ENCODE results near the gene NAALADL2. TPM values are rescaled to one million over a fixed set of nuclear protein-coding genes. Genes with fewer than 3 reads are reported as not detected.

NAALADL2 gene
- total and polyA plus RNA-seq, 4 donors, result 0.28 to 4.6 (median 3.1) TPM

DNA sequence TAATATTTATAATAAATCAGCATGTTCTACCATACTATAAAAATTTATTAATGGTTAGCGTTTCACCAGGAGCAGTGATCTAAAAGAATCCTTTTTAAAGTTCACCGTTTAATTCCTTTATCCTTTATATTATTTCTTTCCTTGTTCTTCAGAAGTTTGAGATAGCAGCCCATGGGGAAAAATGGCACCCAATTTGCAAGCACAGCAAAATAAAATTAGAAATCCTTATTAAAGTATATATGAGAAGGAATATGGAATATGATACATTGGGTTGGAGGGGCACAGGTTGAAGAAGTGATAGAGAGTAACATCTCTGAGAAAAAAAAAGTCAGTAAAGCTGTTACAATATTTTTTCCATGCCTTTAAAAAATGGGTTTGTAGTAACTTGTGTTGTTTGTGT lies 892.0 kb downstream of the NAALADL2 start:
- H3K27me3 ChIP-seq (ENCODE audit: control insufficient read depth in 4 of 4, insufficient read depth in 4 of 4, low read length in 3 of 4), result no peaks in the 10 kb centered on the region
- H3K4me1 ChIP-seq (ENCODE audit: control insufficient read depth in 4 of 4, insufficient read depth in 4 of 4, low read length in 3 of 4), result no peaks in the 10 kb centered on the region
- WGBS, result 98% methylated on average over 2 of the region's 2 CpGs

DNA sequence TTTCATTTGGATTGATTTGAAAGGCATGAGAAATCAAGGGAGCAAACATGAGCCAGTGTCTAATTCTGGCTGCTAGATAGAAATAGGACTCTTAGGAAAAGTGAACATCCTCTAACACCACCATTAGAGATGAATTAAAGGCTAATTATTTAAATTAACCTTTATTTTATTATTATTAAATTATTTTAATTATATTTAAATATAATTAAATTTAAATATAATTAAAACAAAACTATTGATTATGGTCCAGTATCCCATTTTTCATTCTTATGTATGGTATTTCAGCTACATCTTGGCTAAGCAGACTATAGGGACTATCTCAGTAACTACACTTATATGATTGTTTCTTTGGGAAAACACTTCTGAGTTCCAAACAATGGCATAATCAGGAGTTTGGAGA lies 904.8 kb downstream of the NAALADL2 start:
- no peaks in the 10 kb centered on the region for H3K27me3 ChIP-seq (ENCODE audit: control insufficient read depth in 4 of 4, insufficient read depth in 4 of 4, low read length in 3 of 4)
- no peak overlapping the region for H3K27ac ChIP-seq (ENCODE audit: low read depth in 1 of 2, low read length in 2 of 2)
- H3K9ac ChIP-seq (ENCODE audit: low read depth in 1 of 2, low read length in 2 of 2), result no peak overlapping the region
- H3K4me3 ChIP-seq (ENCODE audit: low read depth in 1 of 3, low read length in 3 of 3), result no peak overlapping the region
- no peaks in the 10 kb centered on the region for H3K36me3 ChIP-seq (ENCODE audit: control insufficient read depth in 4 of 4, insufficient read depth in 3 of 4, low read depth in 1 of 4, low read length in 3 of 4)
- no peaks in the 10 kb centered on the region for H3K4me1 ChIP-seq (ENCODE audit: control insufficient read depth in 4 of 4, insufficient read depth in 4 of 4, low read length in 3 of 4)
- DNase-seq (ENCODE audit: low spot score), result no peak
- no peaks in the 10 kb centered on the region for H3K9me3 ChIP-seq (ENCODE audit: control insufficient read depth in 4 of 4, low read length in 3 of 4)
- TF ChIP-seq NR2F2 (IDR thresholded peaks at IDR 0.05) (no peak), MAX (IDR thresholded peaks at IDR 0.05) (no peak), JUND (IDR thresholded peaks at IDR 0.05) (no peak), HNF4G (IDR thresholded peaks at IDR 0.05) (no peak), FOXA2 (IDR thresholded peaks at IDR 0.05) (no peak), RXRA (IDR thresholded peaks at IDR 0.05) (no peak)
- TF ChIP-seq, protein P1, sequence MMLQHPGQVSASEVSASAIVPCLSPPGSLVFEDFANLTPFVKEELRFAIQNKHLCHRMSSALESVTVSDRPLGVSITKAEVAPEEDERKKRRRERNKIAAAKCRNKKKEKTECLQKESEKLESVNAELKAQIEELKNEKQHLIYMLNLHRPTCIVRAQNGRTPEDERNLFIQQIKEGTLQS (IDR thresholded peaks at IDR 0.05), result no peak
- TF ChIP-seq, protein P2, sequence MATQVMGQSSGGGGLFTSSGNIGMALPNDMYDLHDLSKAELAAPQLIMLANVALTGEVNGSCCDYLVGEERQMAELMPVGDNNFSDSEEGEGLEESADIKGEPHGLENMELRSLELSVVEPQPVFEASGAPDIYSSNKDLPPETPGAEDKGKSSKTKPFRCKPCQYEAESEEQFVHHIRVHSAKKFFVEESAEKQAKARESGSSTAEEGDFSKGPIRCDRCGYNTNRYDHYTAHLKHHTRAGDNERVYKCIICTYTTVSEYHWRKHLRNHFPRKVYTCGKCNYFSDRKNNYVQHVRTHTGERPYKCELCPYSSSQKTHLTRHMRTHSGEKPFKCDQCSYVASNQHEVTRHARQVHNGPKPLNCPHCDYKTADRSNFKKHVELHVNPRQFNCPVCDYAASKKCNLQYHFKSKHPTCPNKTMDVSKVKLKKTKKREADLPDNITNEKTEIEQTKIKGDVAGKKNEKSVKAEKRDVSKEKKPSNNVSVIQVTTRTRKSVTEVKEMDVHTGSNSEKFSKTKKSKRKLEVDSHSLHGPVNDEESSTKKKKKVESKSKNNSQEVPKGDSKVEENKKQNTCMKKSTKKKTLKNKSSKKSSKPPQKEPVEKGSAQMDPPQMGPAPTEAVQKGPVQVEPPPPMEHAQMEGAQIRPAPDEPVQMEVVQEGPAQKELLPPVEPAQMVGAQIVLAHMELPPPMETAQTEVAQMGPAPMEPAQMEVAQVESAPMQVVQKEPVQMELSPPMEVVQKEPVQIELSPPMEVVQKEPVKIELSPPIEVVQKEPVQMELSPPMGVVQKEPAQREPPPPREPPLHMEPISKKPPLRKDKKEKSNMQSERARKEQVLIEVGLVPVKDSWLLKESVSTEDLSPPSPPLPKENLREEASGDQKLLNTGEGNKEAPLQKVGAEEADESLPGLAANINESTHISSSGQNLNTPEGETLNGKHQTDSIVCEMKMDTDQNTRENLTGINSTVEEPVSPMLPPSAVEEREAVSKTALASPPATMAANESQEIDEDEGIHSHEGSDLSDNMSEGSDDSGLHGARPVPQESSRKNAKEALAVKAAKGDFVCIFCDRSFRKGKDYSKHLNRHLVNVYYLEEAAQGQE (IDR thresholded peaks at IDR 0.05), result no peak

More for the DNA sequence above, 892.0 kb downstream of the NAALADL2 start:
- Histone ChIP-seq H3K4me3 (ENCODE audit: low read depth in 1 of 3, low read length in 3 of 3) (no peak overlapping the region), H3K9me3 (ENCODE audit: control insufficient read depth in 4 of 4, low read length in 3 of 4) (no peaks in the 10 kb centered on the region), H3K36me3 (ENCODE audit: control insufficient read depth in 4 of 4, insufficient read depth in 3 of 4, low read depth in 1 of 4, low read length in 3 of 4) (no peaks in the 10 kb centered on the region), H3K27ac (ENCODE audit: low read depth in 1 of 2, low read length in 2 of 2) (no peak overlapping the region), H3K9ac (ENCODE audit: low read depth in 1 of 2, low read length in 2 of 2) (no peak overlapping the region)
- TF ChIP-seq, protein P2 (IDR thresholded peaks at IDR 0.05), result no peak
- TF ChIP-seq HNF4G (IDR thresholded peaks at IDR 0.05) (no peak), GABPA (IDR thresholded peaks at IDR 0.05 in 1 of 2, conservative IDR thresholded peaks at IDR 0.05 in 1 of 2) (no peak), MAX (IDR thresholded peaks at IDR 0.05) (no peak), NR2F2 (IDR thresholded peaks at IDR 0.05) (no peak), RXRA (IDR thresholded peaks at IDR 0.05) (no peak), FOXA1 (IDR thresholded peaks at IDR 0.05) (no peak), HNF4A (conservative IDR thresholded peaks at IDR 0.05) (no peak), FOXA2 (IDR thresholded peaks at IDR 0.05) (no peak), JUND (IDR thresholded peaks at IDR 0.05) (no peak), RAD21 (IDR thresholded peaks at IDR 0.05) (no peak), EGR1 (IDR thresholded peaks at IDR 0.05; ENCODE audit: low read depth in 2 of 2) (no peak), TAF1 (conservative IDR thresholded peaks at IDR 0.05) (no peak)
- TF ChIP-seq, protein P3, sequence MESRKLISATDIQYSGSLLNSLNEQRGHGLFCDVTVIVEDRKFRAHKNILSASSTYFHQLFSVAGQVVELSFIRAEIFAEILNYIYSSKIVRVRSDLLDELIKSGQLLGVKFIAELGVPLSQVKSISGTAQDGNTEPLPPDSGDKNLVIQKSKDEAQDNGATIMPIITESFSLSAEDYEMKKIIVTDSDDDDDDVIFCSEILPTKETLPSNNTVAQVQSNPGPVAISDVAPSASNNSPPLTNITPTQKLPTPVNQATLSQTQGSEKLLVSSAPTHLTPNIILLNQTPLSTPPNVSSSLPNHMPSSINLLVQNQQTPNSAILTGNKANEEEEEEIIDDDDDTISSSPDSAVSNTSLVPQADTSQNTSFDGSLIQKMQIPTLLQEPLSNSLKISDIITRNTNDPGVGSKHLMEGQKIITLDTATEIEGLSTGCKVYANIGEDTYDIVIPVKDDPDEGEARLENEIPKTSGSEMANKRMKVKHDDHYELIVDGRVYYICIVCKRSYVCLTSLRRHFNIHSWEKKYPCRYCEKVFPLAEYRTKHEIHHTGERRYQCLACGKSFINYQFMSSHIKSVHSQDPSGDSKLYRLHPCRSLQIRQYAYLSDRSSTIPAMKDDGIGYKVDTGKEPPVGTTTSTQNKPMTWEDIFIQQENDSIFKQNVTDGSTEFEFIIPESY (IDR thresholded peaks at IDR 0.05), result no peak
- TF ChIP-seq, protein P4, sequence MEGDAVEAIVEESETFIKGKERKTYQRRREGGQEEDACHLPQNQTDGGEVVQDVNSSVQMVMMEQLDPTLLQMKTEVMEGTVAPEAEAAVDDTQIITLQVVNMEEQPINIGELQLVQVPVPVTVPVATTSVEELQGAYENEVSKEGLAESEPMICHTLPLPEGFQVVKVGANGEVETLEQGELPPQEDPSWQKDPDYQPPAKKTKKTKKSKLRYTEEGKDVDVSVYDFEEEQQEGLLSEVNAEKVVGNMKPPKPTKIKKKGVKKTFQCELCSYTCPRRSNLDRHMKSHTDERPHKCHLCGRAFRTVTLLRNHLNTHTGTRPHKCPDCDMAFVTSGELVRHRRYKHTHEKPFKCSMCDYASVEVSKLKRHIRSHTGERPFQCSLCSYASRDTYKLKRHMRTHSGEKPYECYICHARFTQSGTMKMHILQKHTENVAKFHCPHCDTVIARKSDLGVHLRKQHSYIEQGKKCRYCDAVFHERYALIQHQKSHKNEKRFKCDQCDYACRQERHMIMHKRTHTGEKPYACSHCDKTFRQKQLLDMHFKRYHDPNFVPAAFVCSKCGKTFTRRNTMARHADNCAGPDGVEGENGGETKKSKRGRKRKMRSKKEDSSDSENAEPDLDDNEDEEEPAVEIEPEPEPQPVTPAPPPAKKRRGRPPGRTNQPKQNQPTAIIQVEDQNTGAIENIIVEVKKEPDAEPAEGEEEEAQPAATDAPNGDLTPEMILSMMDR (IDR thresholded peaks at IDR 0.05; ENCODE audit: low read depth, low read length, missing input control), result no peak
- TF ChIP-seq, protein P1 (IDR thresholded peaks at IDR 0.05), result no peak
- no peak for DNase-seq (ENCODE audit: low spot score)

All from liver (tissue), 9 donors.